ENCODE data around the gene TST. TPM values are rescaled to one million over a fixed set of nuclear protein-coding genes. Genes with fewer than 3 reads are reported as not detected.
A peak's percentile ranks its signal among the peaks of the same experiment; 100 is the strongest.

TST gene
- total RNA-seq, 2 donors from 2014 or later = 38.1 to 58.1 TPM

DNA sequence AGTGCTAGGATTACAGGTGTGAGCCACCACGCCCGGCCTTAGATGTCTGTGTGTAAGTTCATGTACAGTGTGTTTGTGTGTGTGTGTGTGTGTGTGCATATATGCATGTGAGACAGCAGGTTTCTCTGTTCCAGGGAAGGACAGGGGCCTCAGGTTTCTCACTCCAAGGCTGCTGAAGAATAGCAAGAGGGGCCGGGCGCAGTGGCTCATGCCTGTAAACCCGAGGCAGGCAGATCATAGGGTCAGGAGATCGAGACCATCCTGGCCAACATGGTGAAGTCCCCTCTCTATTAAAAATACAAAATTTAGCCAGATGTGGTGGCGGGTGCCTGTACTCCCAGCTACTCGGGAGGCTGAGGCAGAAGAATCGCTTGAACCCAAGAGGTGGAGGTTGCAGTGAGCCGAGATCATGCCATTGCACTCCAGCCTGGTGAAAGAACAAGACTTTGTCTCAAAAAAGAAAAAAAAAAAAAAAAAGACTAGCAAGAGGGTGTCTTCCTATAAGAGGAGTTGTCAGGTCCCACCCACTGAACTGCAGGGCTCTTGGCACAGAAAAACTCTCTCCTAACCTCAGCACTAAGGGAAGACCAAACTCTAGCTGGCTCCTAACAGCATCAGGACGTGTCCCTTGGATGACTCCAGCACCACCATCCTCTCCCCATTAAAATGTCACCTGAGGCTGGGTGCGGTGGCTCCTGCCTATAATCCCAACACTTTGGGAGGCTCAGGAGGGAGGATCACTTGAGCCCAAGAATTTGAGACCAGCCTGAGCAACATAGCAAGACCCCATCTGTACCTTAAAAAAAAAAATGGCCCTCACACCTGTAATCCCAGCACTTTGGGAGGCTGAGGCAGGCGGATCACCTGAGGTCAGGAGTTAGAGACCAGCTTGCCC, 40.0 kb downstream of the TST start:
- intact Hi-C loops (cut with DNase I) = loop anchor here (5.0 kb wide), 2 partner anchors 122 to 197 kb away; no protein-coding TSS in a partner anchor

DNA sequence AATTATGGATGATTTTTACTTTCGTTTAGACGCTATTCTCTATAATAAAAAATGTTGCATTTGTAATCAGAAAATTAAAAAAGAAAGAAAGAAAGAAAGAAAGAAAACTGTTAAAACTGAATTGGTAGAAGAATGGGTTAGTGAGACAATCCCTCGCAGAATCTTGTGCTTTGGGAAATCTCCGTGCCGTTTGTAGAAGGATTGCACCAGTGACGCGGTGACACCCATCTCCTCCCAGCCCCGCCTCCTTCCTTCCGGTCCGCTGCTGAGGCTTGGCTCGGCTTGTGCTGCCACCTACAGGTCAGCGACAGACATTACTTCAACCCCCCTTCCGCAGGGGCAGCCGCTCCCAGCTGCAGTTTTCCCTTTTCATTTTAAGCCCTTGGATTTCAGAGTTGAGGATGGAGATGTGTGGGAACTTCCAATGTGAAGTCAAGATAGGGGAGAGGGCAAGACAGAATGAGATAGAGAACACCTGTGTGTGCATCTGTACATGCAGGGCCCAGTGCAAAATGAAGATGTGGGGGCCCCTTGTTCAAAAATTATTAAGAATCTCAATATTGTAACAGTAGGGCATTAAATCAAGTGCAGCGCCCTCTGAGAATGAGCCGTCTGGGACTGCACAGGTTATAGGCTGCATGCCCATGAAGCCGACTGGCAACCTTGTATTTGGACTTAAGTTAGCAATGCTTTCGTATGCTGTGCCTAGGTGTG, 41.1 kb downstream of the TST start:
- Histone ChIP-seq H3K36me3 (no peaks in the 10 kb centered on the region), H3K27me3 (replicated peaks; ENCODE audit: insufficient read depth) (no peaks in the 10 kb centered on the region), H3K9me3 (no peaks in the 10 kb centered on the region), H3K4me1 (replicated peaks) (peaks cover 5% of the 10 kb centered on the region), H3K4me3 (peak overlapping the region in 1 of 2 donors; percentile 25), H3K27ac (no peak overlapping the region)
- TF ChIP-seq POLR2AphosphoS5 (IDR thresholded peaks at IDR 0.05) (peak; percentile 91), POLR2A (IDR thresholded peaks at IDR 0.05) (no peak)
- TF ChIP-seq, protein P1, sequence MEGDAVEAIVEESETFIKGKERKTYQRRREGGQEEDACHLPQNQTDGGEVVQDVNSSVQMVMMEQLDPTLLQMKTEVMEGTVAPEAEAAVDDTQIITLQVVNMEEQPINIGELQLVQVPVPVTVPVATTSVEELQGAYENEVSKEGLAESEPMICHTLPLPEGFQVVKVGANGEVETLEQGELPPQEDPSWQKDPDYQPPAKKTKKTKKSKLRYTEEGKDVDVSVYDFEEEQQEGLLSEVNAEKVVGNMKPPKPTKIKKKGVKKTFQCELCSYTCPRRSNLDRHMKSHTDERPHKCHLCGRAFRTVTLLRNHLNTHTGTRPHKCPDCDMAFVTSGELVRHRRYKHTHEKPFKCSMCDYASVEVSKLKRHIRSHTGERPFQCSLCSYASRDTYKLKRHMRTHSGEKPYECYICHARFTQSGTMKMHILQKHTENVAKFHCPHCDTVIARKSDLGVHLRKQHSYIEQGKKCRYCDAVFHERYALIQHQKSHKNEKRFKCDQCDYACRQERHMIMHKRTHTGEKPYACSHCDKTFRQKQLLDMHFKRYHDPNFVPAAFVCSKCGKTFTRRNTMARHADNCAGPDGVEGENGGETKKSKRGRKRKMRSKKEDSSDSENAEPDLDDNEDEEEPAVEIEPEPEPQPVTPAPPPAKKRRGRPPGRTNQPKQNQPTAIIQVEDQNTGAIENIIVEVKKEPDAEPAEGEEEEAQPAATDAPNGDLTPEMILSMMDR (IDR thresholded peaks at IDR 0.05) = peak; percentile 84 to 99 (median 97)
- DNase-seq (ENCODE audit: low spot score) = peak; percentile 89
- 15% methylated on average over 18 of the region's 18 CpGs for WGBS
- intact Hi-C loops (cut with DNase I) = loop anchor here (5.0 kb wide), 2 partner anchors 121 to 196 kb away; no protein-coding TSS in a partner anchor

More for the DNA sequence above, 40.0 kb downstream of the TST start:
- peaks cover 5% of the 10 kb centered on the region for H3K4me1 ChIP-seq (replicated peaks)
- TF ChIP-seq, protein P1 (IDR thresholded peaks at IDR 0.05) = no peak
- no peak for TF ChIP-seq POLR2AphosphoS5 (IDR thresholded peaks at IDR 0.05)
- TF ChIP-seq POLR2A (IDR thresholded peaks at IDR 0.05) = no peak
- H3K36me3 ChIP-seq = no peaks in the 10 kb centered on the region
- 88% methylated on average over 13 of the region's 13 CpGs for WGBS
- no peaks in the 10 kb centered on the region for H3K9me3 ChIP-seq
- no peak overlapping the region for H3K27ac ChIP-seq
- no peaks in the 10 kb centered on the region for H3K27me3 ChIP-seq (replicated peaks; ENCODE audit: insufficient read depth)
- no peak for DNase-seq (ENCODE audit: low spot score)
- H3K4me3 ChIP-seq = no peak overlapping the region

DNA sequence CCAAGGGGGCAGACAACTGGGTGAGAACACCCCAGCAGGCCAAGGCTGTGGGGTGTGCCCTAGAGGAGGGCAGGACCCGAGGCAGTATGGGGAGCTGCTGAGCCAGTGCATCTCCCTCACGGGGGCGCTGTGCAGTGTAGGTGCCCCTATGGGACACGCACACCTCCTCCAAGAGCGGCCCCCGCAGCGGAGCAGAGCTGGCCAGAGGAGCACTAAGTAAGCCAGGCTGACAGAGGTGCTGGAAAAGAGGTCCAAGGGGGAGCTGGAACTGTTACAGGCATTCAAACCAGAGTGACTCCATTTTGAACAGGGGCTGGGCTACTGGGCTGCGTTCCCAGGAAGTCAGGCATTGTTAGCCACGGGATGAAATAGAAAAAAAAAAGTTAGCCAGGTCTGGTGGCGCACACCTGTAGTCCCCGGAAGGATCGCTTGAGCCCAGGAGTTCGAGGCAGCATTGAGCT, 41.8 kb downstream of the TST start:
- intact Hi-C loops (cut with DNase I) = loop anchor here (5.0 kb wide), 2 partner anchors 120 to 195 kb away; no protein-coding TSS in a partner anchor
- Histone ChIP-seq H3K36me3 (no peaks in the 10 kb centered on the region), H3K27me3 (replicated peaks; ENCODE audit: insufficient read depth) (no peaks in the 10 kb centered on the region), H3K4me3 (peak overlapping the region in 1 of 2 donors; percentile 25), H3K4me1 (replicated peaks) (peaks cover 5% of the 10 kb centered on the region), H3K9me3 (no peaks in the 10 kb centered on the region), H3K27ac (no peak overlapping the region)
- WGBS = 40% methylated on average over 13 of the region's 13 CpGs
- peak; percentile 17 for DNase-seq (ENCODE audit: low spot score)
- TF ChIP-seq, protein P1 (IDR thresholded peaks at IDR 0.05) = no peak
- no peak for TF ChIP-seq POLR2AphosphoS5 (IDR thresholded peaks at IDR 0.05)

DNA sequence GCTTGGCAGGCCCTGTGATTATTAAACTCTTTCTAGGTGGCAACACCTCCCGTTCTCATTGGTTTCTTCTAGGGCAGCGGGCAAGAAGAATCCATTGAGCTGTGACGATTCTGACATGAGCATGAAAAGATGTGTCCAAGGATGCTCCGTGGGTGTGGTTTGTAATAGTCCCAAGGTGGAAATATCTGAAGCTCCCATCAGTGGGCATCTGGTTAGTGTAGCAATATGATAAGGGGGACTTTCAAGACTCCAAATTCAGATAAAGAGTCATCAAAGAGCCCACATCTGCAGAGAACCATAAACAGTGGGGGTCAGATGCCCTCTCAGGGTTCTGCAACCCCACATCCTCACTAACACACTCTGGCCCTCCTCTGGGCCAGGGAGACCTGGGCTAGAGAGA, 42.6 kb downstream of the TST start:
- WGBS = 95% methylated on average over 4 of the region's 4 CpGs
- peaks cover 9% of the 10 kb centered on the region for H3K4me1 ChIP-seq (replicated peaks)
- no peaks in the 10 kb centered on the region for H3K36me3 ChIP-seq
- no peaks in the 10 kb centered on the region for H3K9me3 ChIP-seq
- no peaks in the 10 kb centered on the region for H3K27me3 ChIP-seq (replicated peaks; ENCODE audit: insufficient read depth)
- no peak for DNase-seq (ENCODE audit: low spot score)
- TF ChIP-seq POLR2A (IDR thresholded peaks at IDR 0.05) = no peak
- no peak for TF ChIP-seq POLR2AphosphoS5 (IDR thresholded peaks at IDR 0.05)
- TF ChIP-seq, protein P1 (IDR thresholded peaks at IDR 0.05) = no peak
- H3K27ac ChIP-seq = no peak overlapping the region
- intact Hi-C loops (cut with DNase I) = loop anchor here (5.0 kb wide), 2 partner anchors 119 to 194 kb away; no protein-coding TSS in a partner anchor
- no peak overlapping the region for H3K4me3 ChIP-seq

All from prostate gland (tissue), 2 donors.